ENCODE measurements around the gene GSS. TPM values are rescaled to one million over a fixed set of nuclear protein-coding genes. Genes with fewer than 3 reads are reported as not detected.

GSS gene
- total RNA-seq, 1 experiment from 2014 or later: 95.9 TPM

DNA sequence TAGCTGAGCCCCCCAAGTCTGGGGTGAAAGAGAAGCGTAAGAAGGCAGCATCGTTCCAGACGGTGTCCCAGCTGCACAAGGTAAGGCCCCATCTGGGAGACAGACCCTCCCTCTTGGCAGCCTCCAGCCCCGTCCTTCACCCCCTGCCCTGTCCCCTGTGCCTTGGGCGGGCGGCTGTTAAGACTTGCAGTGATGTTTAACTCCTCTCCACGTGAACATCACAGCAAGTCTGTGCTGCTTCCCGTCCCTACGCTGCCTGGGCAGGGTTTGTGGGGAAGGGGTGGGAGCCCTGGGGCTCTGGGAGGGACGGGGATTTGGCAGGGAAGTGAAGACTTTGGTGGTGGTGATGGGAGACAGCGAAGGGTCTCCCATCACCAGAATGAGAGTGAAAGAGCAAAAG is 34.6 kb upstream of the GSS start:
- no peaks in the 10 kb centered on the region for H3F3A ChIP-seq (ENCODE audit: low read length, unreplicated experiment)
- no TSS peak for BruUV-seq (replicated peaks)
- POLR2A ChIA-PET (ENCODE audit: unreplicated experiment): no interaction called here

GRCh38 chr20:34989670-34990069 is 34.1 kb upstream of the GSS start:
- intact Hi-C loops (cut with micrococcal nuclease): no loop called here
- H2AFZ ChIP-seq (ENCODE audit: low read length): no peak overlapping the region
- no peak overlapping the region for H3K9ac ChIP-seq (ENCODE audit: low read length)
- peaks cover 5% of the 10 kb centered on the region for H3K4me1 ChIP-seq (ENCODE audit: insufficient read depth, low read length)
- H3K27me3 ChIP-seq (ENCODE audit: low read length): no peaks in the 10 kb centered on the region
- TF ChIP-seq EZH2phosphoT487 (IDR thresholded peaks at IDR 0.05; ENCODE audit: borderline replicate concordance, low read length): no peak
- TF ChIP-seq EZH2 (IDR thresholded peaks at IDR 0.05; ENCODE audit: low read length, unreplicated experiment): no peak
- TF ChIP-seq CTCF (conservative IDR thresholded peaks at IDR 0.05; ENCODE audit: low read depth, low read length): no peak
- ChIA-PET POLR2A (ENCODE audit: unreplicated experiment) (no interaction called here), CTCF (no interaction called here)
- DNase-seq (no peak), ATAC-seq (no peak)
- BruUV-seq (replicated peaks): no TSS peak
- H3K27ac ChIP-seq (ENCODE audit: low read length): no peak overlapping the region
- H3K9me2 ChIP-seq (replicated peaks; ENCODE audit: low read length): no peaks in the 10 kb centered on the region
- no peaks in the 10 kb centered on the region for H4K20me1 ChIP-seq (ENCODE audit: low read length)
- H3K4me2 ChIP-seq (ENCODE audit: low read length): no peak overlapping the region
- no peaks in the 10 kb centered on the region for H3K9me3 ChIP-seq (ENCODE audit: low read length)
- H3K79me2 ChIP-seq (ENCODE audit: low read length): no peaks in the 10 kb centered on the region
- H3K4me3 ChIP-seq (ENCODE audit: low read length): no peak overlapping the region
- H3F3A ChIP-seq (ENCODE audit: low read length, unreplicated experiment): no peaks in the 10 kb centered on the region
- H3K36me3 ChIP-seq (ENCODE audit: low read depth, low read length): no peaks in the 10 kb centered on the region

More for the DNA sequence above, 34.6 kb upstream of the GSS start:
- no peak for ATAC-seq
- Histone ChIP-seq H3K9ac (ENCODE audit: low read length) (no peak overlapping the region), H4K20me1 (ENCODE audit: low read length) (no peaks in the 10 kb centered on the region), H3K79me2 (ENCODE audit: low read length) (no peaks in the 10 kb centered on the region), H3K36me3 (ENCODE audit: low read depth, low read length) (no peaks in the 10 kb centered on the region), H3K4me2 (ENCODE audit: low read length) (no peak overlapping the region), H3K27me3 (ENCODE audit: low read length) (no peaks in the 10 kb centered on the region), H3K4me1 (ENCODE audit: insufficient read depth, low read length) (no peaks in the 10 kb centered on the region), H3K9me3 (ENCODE audit: low read length) (no peaks in the 10 kb centered on the region), H3K4me3 (ENCODE audit: low read length) (no peak overlapping the region), H2AFZ (ENCODE audit: low read length) (no peak overlapping the region), H3K27ac (ENCODE audit: low read length) (no peak overlapping the region), H3K9me2 (replicated peaks; ENCODE audit: low read length) (no peaks in the 10 kb centered on the region)
- intact Hi-C loops (cut with micrococcal nuclease): no loop called here
- TF ChIP-seq EZH2phosphoT487 (IDR thresholded peaks at IDR 0.05; ENCODE audit: borderline replicate concordance, low read length) (no peak), CTCF (conservative IDR thresholded peaks at IDR 0.05; ENCODE audit: low read depth, low read length) (no peak)
- CTCF ChIA-PET: no interaction called here
- no peak for DNase-seq

DNA sequence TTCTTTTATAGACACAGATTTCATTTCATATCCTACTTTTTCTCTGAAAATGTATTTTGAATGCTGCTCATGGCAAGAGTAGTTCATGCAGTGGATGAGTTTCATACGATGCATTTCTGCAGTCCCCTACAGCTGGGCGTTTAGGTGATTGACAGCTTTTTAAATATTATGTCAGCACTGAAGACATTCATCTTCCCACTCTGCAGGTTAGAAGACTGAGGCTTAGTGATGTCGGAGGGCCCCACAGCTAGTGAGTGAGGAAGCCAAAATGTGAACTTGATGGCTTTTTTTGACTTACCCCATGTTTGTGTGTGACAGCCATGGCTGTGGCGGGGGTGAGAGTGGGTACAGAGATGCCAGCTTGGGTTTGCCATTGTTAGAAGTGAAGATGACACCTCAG is 33.5 kb upstream of the GSS start:
- no peak for ATAC-seq
- Histone ChIP-seq H3K27ac (ENCODE audit: low read length) (no peak overlapping the region), H3K27me3 (ENCODE audit: low read length) (no peaks in the 10 kb centered on the region), H3K9me2 (replicated peaks; ENCODE audit: low read length) (no peaks in the 10 kb centered on the region), H3F3A (ENCODE audit: low read length, unreplicated experiment) (no peaks in the 10 kb centered on the region), H3K4me1 (ENCODE audit: insufficient read depth, low read length) (peaks cover 5% of the 10 kb centered on the region), H3K79me2 (ENCODE audit: low read length) (no peaks in the 10 kb centered on the region), H3K9ac (ENCODE audit: low read length) (no peak overlapping the region), H3K4me2 (ENCODE audit: low read length) (no peak overlapping the region), H3K9me3 (ENCODE audit: low read length) (no peaks in the 10 kb centered on the region), H3K4me3 (ENCODE audit: low read length) (no peak overlapping the region), H4K20me1 (ENCODE audit: low read length) (no peaks in the 10 kb centered on the region), H2AFZ (ENCODE audit: low read length) (no peak overlapping the region), H3K36me3 (ENCODE audit: low read depth, low read length) (no peaks in the 10 kb centered on the region)
- no peak for DNase-seq
- ChIA-PET POLR2A (ENCODE audit: unreplicated experiment) (no interaction called here), CTCF (interaction anchor here (0.8 kb wide), 1 partner anchor 115 kb away, joined by 3 read pairs; no protein-coding TSS in a partner anchor)
- BruUV-seq (replicated peaks): no TSS peak
- no peak for TF ChIP-seq EZH2 (IDR thresholded peaks at IDR 0.05; ENCODE audit: low read length, unreplicated experiment)
- TF ChIP-seq CTCF (conservative IDR thresholded peaks at IDR 0.05; ENCODE audit: low read depth, low read length): no peak
- no peak for TF ChIP-seq EZH2phosphoT487 (IDR thresholded peaks at IDR 0.05; ENCODE audit: borderline replicate concordance, low read length)
- intact Hi-C loops (cut with micrococcal nuclease): no loop called here
